Measurements from ENCODE around the gene PLBD2. TPM values are rescaled to one million over a fixed set of nuclear protein-coding genes. Genes with fewer than 3 reads are reported as not detected.
A peak's percentile ranks its signal among the peaks of the same experiment; 100 is the strongest.

Gene PLBD2
- total RNA-seq, result 38.1 TPM

- peak within 1 kb of the TSS; percentile 70 for H3K27ac ChIP-seq
- DNase-seq (ENCODE audit: extremely low spot score in 2 of 2), result peak in 1 of 2 donors; percentile 91
- peaks cover 31% of the 10 kb centered on the region for H3K4me1 ChIP-seq
- intact Hi-C loops (cut with DNase I), result no loop called here
- H3K9me3 ChIP-seq, result no peaks in the 10 kb centered on the region
- no peaks in the 10 kb centered on the region for H3K27me3 ChIP-seq
- H3K4me3 ChIP-seq, result peak within 1 kb of the TSS; percentile 63 to 78
- TF ChIP-seq POLR2AphosphoS5 (IDR thresholded peaks at IDR 0.05; ENCODE audit: insufficient read depth in 1 of 2, low read depth in 1 of 2), result peak; percentile 59 to 68
- TF ChIP-seq CTCF (IDR thresholded peaks at IDR 0.05), result no peak
- TF ChIP-seq POLR2A (IDR thresholded peaks at IDR 0.05), result peak in 1 of 2 donors; percentile 40
- no peaks in the 10 kb centered on the region for H3K36me3 ChIP-seq
Observed at GRCh38 chr12:113358381-113359132, at the start of gene PLBD2. Gene PLBD2, plus strand, starts transcription at chr12:113358587. Its CDS starts 14 bp downstream, at chr12:113358601.

DNA sequence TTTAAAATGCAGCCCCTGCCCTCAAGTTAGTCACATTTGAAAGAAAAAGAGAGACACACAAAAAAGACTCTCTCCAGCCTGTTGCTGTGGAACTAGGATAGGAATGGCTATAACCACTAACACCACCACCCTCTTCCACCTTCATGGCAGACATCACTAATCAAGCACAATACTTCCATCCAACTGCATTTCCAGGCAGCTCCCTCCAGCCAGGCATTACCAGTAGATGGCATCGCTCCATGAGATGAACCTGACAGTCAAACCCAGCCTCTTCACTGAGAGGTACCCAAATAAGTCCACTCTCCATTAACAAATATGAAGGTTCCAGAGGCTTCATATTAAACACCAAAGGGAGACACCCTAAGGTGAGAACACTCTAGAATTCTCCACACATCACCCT is 47.9 kb upstream of the PLBD2 start:
- Histone ChIP-seq H3K4me1 (no peaks in the 10 kb centered on the region), H3K27ac (no peak overlapping the region), H3K36me3 (peaks cover 0 to 65% of the 10 kb centered on the region in 2 donors), H3K9me3 (no peaks in the 10 kb centered on the region), H3K4me3 (no peak overlapping the region), H3K27me3 (no peaks in the 10 kb centered on the region)
- no peak for DNase-seq (ENCODE audit: extremely low spot score in 2 of 2)
- TF ChIP-seq CTCF (IDR thresholded peaks at IDR 0.05) (no peak), POLR2A (IDR thresholded peaks at IDR 0.05) (no peak), POLR2AphosphoS5 (IDR thresholded peaks at IDR 0.05; ENCODE audit: insufficient read depth in 1 of 2, low read depth in 1 of 2) (no peak)
- intact Hi-C loops (cut with DNase I), result no loop called here

DNA sequence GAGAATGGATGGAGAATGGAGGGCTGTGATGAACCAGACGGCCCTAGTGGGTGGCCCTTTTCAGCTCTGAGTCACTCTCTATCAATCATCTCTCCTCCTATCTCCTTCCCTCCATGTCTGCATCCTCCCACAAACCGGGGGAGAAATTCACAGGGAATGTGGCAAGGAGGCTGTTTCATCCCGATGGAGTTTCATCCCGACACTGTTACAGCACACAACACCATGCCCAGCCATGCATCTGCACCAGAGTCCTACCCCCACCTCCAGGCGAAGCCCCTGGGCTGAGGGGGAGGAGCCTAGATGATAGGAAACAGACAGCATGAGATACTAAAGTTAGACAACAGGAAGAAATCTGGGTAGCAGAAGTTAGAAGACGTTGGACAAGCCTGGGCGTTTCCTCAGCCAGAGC is 44.3 kb upstream of the PLBD2 start:
- DNase-seq (ENCODE audit: extremely low spot score in 2 of 2), result no peak
- no peaks in the 10 kb centered on the region for H3K9me3 ChIP-seq
- no peaks in the 10 kb centered on the region for H3K4me1 ChIP-seq
- H3K27me3 ChIP-seq, result no peaks in the 10 kb centered on the region
- intact Hi-C loops (cut with DNase I), result no loop called here
- peaks cover 0 to 78% of the 10 kb centered on the region in 2 donors for H3K36me3 ChIP-seq
- H3K27ac ChIP-seq, result no peak overlapping the region
- no peak for TF ChIP-seq CTCF (IDR thresholded peaks at IDR 0.05)
- no peak for TF ChIP-seq POLR2A (IDR thresholded peaks at IDR 0.05)
- no peak for TF ChIP-seq POLR2AphosphoS5 (IDR thresholded peaks at IDR 0.05; ENCODE audit: insufficient read depth in 1 of 2, low read depth in 1 of 2)
- H3K4me3 ChIP-seq, result no peak overlapping the region

GRCh38 chr12:113315358-113315757 is 43.0 kb upstream of the PLBD2 start:
- no peak for DNase-seq (ENCODE audit: extremely low spot score in 2 of 2)
- no peak overlapping the region for H3K4me3 ChIP-seq
- no peaks in the 10 kb centered on the region for H3K27me3 ChIP-seq
- TF ChIP-seq CTCF (IDR thresholded peaks at IDR 0.05) (no peak), POLR2A (IDR thresholded peaks at IDR 0.05) (no peak), POLR2AphosphoS5 (IDR thresholded peaks at IDR 0.05; ENCODE audit: insufficient read depth in 1 of 2, low read depth in 1 of 2) (no peak)
- H3K27ac ChIP-seq, result no peak overlapping the region
- H3K4me1 ChIP-seq, result no peaks in the 10 kb centered on the region
- H3K9me3 ChIP-seq, result no peaks in the 10 kb centered on the region
- intact Hi-C loops (cut with DNase I), result no loop called here
- peaks cover 0 to 76% of the 10 kb centered on the region in 2 donors for H3K36me3 ChIP-seq

- H3K4me1 ChIP-seq, result no peaks in the 10 kb centered on the region
- no peaks in the 10 kb centered on the region for H3K27me3 ChIP-seq
- no peaks in the 10 kb centered on the region for H3K9me3 ChIP-seq
- no peak overlapping the region for H3K4me3 ChIP-seq
- peaks cover 0 to 77% of the 10 kb centered on the region in 2 donors for H3K36me3 ChIP-seq
- no peak for DNase-seq (ENCODE audit: extremely low spot score in 2 of 2)
- no peak for TF ChIP-seq POLR2A (IDR thresholded peaks at IDR 0.05)
- TF ChIP-seq POLR2AphosphoS5 (IDR thresholded peaks at IDR 0.05; ENCODE audit: insufficient read depth in 1 of 2, low read depth in 1 of 2), result no peak
- intact Hi-C loops (cut with DNase I), result no loop called here
- H3K27ac ChIP-seq, result no peak overlapping the region
Observed at GRCh38 chr12:113316155-113316554, 42.2 kb upstream of the PLBD2 start.

All from vagina (tissue), 2 donors.